HG02943 (cell line): ENCODE results near the gene PTPRN2.
"Not testable (repeated sequence)": the region's sequence is repeated elsewhere in the genome, so short reads cannot be mapped to it uniquely, and the experiment has no call there.

Experiments
- ATAC-seq: cut with Tn5 transposase; IDR thresholded peaks from one replicate; pipeline ENCODE4 v1.9.1; 2021; ENCODE audit warnings: mild to moderate bottlenecking, low read depth, moderate library complexity; ENCODE audit not compliant: unreplicated experiment

Gene PTPRN2

GRCh38 chr7:158361326-158361946 is 226.2 kb downstream of the PTPRN2 start:
- no peak for ATAC-seq

GRCh38 chr7:158358926-158359645 is 228.5 kb downstream of the PTPRN2 start:
- ATAC-seq = no peak

DNA sequence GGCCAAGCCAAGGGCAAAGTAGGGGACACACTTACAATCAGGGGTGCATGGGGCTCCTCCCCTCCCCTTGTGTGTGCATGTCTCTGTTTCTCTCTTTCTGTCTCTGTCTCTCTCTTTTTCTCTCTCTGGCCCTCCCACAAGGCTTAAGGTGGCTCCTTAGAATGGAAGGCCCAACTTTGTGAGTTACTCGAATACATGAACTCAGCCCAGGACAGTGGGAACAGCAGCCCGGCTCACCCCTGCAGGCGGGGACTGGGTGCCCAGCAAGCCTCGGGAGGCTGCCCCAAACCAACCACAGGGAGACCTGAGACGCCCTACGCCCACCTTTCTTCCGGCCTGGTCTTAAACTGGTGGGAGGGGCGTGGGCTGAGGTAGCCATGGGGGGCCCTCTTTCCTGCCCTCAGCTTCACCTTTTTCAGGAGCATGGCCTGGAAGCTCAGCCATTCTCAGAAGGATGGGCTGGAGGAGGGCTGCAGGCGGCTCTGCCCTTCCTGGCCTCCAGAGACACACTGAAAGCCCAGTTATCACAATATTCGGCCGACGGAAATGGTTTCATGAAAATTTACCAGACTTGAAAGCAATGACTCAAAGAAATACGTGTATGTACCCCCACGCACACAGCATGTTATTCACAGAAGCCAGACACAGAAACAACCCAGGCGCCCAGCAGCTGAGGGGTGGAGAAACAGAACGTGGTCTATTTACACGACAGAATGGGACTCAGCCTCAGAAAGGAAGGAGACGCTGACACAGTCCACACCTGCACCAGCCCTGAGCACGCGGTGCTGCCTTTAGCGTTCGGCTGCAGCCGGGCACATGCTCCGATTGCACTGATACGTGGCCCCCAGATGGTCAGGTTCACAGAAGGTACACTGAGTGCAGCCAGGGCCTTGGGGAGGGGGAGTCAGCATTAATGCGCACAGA is 229.5 kb downstream of the PTPRN2 start:
- ATAC-seq = no peak

DNA sequence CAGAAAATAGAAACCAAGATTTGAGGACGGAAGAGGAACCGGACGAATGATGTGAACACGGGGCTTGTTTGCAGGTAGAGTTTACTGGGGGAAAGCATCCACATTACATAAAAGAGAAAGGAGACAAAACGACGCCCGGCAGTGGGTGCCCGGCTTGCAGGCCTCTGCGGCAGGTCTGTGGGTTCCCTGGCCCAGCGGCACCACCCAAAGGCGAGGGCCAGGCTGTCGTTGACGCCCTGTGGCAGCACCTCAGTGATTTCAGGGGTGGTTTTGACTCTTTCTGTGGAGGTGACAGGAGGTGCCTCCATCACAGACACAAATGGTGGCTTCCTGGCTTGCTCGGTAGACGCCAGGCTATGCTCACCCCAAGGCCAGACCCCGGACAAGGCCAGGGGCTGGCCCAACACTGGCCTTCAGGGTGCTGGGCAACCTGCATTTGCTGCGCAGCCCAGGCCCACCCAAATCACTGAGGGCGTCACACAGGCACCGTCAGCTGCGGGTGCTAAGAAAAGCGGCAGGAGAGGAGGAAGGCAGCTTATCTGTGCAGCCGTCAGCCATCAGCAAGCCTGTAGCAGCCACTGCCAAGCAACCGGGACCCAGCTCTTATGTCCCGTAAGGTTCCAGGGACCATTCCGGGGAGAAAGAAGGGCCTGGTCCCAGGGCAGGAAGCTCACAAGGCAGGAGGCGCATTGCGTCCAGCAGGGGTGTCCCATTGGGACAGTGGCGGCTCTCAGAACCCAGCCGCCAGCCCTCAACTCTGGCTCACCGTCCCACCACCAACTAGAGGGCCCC is 230.3 kb downstream of the PTPRN2 start:
- ATAC-seq = no peak

DNA sequence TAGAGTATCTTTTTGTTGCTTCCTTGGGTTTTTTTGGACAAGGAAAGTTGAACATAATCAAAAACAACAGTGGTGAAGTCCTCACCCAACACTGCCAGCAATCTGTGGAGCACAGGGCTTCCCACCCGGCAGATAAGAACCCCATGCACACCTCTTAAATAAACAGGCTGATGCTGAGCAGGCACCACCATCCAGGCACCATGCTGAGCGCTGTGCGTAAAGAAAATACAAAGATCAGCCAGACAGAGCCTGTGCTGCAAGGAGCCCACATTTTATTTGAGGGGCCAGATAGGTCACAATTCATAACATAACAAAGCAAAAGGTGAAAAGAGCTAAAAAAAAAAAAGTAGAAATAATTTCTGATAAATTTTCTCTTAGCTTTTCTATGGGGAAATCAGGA is 231.2 kb downstream of the PTPRN2 start:
- ATAC-seq = no peak

DNA sequence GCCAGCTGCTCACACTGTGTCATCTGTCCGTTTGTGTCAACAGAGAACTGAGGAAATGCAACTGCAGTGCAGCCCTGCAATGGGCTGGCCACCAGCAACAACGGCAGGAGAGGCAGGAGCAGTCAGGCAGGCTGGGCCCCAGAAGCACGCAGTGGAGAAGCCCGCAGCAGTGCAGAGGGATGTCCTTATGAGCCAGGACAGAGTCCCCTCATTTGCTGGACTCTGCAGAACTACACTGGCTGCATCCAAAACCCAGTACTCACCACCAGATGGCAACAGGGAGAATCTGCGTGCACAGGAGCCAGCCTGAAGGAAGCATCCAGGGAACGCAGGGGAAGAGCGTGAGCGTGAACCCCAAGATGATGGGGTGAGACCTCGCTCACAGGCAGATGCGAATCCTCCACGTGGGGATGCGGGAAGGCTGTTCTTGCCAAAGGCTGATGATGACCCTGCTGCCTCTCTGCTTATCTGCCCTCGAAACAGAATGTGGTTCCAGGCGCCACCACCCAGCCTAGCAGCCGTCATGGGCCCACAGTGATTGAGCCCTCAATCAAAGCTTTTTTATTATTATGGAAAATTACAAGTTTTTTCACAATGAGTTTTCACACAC is 232.1 kb downstream of the PTPRN2 start:
- no peak for ATAC-seq

- ATAC-seq = no peak
Observed at GRCh38 chr7:158354861-158355260, 232.8 kb downstream of the PTPRN2 start.

DNA sequence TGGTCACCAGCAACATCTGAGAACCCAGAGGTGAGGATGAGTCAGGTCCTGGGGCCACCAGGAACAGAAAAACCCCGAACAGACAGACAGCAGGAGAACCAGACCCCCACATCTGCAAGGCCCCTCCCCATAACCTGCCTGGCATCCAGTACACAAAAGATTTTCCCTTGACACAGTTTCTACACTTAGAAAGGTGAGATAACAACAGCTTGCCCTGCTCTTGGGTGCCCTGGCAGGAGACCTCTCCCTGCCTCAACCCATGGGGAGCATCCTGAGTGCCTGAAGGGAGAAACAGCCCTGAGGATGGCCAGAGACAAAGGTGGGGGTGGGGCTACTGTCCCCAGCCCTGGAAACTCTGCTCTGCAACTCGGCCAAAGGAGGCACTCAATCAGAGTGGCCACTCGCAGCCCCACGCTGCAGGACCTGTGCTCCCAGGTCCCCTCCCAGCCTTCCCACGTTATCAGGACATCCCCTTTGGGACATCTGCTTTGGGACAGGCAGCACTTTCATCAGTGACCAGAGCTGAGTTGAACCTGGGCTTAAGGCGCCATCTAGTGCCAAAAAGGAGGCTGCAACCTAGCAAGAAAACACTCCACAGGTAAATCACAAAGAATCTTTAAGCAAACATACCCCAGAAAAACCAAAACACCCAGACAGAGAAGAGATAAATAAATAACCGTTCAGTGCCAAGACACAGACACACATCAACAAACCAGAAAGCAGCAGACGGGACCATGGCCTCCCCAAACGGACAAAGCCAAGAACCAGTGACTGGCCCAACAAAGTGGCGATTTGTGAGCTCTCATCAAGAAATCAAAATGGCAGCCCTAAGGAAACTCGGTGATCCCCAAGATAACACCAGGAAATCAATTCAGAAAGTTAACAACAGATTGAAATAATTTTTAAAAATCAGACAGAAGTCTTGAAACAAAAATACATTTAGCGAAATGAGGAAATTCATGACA is 233.7 kb downstream of the PTPRN2 start:
- ATAC-seq = no peak

- ATAC-seq = not testable (repeated sequence)
Observed at GRCh38 chr7:158351899-158352729, 235.5 kb downstream of the PTPRN2 start.

DNA sequence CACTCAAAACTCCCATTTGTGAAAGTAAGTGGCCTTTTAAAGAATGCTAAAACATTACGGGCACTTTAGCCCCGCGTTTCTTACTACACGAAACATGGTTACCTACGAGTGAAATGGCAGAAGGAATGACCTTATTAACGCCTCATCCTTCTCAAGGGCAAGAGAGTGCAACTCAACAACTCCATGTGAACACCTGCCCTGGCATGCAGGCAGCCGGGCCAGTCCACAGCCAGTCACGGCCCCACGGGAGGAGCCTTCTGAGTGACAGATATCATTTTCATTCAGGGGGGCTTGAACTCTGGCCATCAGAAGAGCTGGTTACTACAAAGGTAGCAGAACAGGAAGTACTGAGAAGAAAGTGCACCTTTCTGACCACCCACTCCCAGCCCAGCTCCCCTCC is 236.1 kb downstream of the PTPRN2 start:
- ATAC-seq = no peak

GRCh38 chr7:158351051-158351450 is 236.6 kb downstream of the PTPRN2 start:
- ATAC-seq = no peak

- ATAC-seq = no peak
Observed at GRCh38 chr7:158350166-158350900, 237.3 kb downstream of the PTPRN2 start.

GRCh38 chr7:158348446-158348845 is 239.2 kb downstream of the PTPRN2 start:
- no peak for ATAC-seq

DNA sequence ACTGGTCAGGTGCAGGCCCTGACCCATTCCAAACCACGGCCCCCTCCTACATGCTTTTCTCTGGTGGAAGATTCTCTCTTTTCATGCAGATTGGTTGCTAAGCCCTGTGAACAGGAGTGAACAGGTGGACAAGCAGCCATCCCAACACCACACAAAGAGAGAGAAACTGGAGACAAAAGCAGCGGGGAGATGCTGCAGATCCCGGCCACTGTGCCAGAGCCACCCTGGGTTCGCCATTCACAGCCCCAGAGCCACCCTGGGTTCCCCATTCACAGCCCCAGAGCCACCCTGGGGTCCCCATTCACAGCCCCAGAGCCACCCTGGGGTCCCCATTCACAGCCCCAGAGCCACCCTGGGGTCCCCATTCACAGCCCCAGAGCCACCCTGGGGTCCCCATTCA is 239.6 kb downstream of the PTPRN2 start:
- not testable (repeated sequence) for ATAC-seq

DNA sequence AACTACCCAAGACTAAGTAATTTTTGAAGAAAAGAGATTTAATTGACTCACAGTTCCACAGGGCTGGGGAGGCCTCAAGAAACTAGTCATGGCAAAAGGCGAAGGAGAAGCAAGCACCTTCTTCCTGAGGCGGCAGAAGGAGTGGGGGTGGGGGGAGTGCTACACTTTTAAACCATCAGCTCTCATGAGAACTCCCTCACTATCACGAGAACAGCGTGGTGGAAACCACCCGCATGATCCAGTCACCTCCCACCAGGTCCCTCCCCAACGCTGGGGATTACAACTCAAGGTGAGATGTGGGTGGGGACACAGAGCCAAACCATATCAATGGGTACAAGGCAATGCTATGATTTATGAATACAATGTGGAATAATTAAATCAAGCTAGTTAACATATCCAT is 241.9 kb downstream of the PTPRN2 start:
- no peak for ATAC-seq

DNA sequence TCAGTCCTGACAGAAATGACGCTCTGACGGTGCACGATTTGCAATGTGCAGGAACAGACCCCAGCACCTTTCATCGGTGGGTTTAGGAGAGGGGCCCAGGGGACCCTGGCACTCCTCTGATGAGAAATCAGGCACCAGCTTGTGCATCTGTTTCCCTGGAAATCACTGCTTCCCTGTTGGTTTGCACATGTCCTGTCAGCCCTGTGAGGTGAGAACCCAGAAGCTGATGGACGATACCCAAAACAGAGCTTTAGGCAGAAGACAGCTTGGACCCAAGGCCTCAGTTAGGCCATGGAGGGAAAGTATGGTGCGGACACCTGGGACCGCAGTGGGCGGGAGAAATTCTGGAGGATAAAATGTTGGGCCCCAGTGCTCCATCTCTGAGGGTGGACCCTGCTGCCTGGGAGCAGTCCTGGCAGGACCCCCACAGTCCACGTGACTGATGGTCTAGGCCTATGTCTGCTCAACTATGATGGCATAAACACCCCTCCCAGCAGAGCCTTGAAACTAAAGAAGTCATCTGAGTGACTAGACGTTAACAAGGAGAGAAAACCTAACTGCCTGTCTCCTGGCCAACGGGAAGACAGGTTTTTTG is 242.8 kb downstream of the PTPRN2 start:
- ATAC-seq = no peak

GRCh38 chr7:158343936-158344455 is 243.6 kb downstream of the PTPRN2 start:
- no peak for ATAC-seq
